GM19025 (cell line): ENCODE measurements around the gene RHBDL2.
"Not testable (repeated sequence)": the region's sequence is repeated elsewhere in the genome, so short reads cannot be mapped to it uniquely, and the experiment has no call there.

Experiments used
- ATAC-seq: cut with Tn5 transposase; IDR thresholded peaks from one replicate; pipeline ENCODE4 v1.9.1; 2021; ENCODE audit warnings: mild to moderate bottlenecking, low read depth, moderate library complexity; ENCODE audit not compliant: unreplicated experiment

Gene RHBDL2

GRCh38 chr1:38941527-38942019, at the start of gene RHBDL2:
TSS of gene RHBDL2 (minus strand) at chr1:38941830. CDS start at chr1:38919212, 22,618 bp downstream.
- no peak for ATAC-seq

GRCh38 chr1:38990738-38991637, 49.4 kb upstream of the RHBDL2 start, which contains the start of gene AKIRIN1:
TSS of gene AKIRIN1 (plus strand) at chr1:38991276. CDS start at chr1:38991381, 105 bp downstream.
- ATAC-seq, result peak; percentile 96

- ATAC-seq, result no peak
These were observed 48.7 kb upstream of the RHBDL2 start for GRCh38 chr1:38990386-38990737.

DNA sequence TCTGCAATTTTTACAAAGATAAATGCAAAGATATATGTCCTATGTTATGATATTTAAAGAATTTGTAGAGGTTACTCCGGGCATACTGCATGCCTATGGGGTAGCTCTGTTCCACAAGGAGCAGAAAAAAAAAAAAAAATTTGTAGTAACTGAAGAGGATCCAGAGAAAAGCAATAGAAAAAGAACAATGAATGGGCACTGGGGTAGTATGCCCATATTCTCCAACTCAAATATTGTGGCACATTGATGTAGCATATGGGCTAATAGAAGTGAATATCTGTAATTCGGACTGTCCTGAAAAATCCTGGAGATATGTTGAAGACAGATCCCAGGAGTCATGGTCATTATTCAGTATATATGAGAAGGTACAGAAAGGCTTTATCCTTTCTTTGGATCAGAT, 48.3 kb upstream of the RHBDL2 start:
- no peak for ATAC-seq

GRCh38 chr1:38979380-38979779, 37.8 kb upstream of the RHBDL2 start:
- not testable (repeated sequence) for ATAC-seq

GRCh38 chr1:38978245-38978542, 36.6 kb upstream of the RHBDL2 start:
- not testable (repeated sequence) for ATAC-seq

DNA sequence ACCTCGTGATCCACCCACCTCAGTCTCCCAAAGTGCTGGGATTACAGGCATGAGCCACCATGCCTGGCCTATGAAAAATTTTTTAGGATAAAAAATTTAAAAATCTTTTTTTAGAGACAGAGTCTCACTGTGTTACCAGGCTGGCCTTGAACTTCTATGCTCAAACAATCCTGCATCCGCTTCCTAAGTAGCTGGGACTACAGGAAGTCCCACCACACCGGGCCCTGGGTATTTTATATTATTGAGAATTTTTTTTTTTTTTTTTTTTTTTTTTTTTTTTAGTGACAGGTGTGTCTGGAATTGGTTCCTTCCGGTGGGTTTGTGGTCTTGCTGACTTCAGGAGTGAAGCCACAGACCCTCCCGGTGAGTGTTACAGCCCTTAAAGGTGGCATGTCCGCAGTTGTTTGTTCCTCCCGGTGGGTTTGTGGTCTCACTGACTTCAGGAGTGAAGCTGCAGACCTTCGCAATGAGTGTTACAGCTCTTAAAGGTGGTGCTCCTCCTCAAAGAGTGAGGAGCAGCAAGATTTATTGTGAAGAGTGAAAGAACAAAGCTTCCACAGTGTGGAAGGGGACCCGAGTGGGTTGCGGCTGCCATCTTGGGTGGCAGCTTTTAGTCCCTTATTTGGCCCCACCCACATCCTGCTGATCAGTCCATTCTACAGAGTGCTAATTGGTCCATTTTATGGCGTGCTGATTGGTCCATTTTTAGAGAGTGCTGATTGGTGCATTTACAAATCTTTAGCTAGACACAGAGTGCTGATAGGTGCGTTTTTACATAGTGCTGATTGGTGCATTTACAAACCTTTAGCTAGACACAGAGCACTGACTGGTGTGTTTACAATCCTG, 36.0 kb upstream of the RHBDL2 start:
- ATAC-seq, result not testable (repeated sequence)

GRCh38 chr1:38973659-38974437, 32.2 kb upstream of the RHBDL2 start:
- ATAC-seq, result no peak

GRCh38 chr1:38973145-38973544, 31.5 kb upstream of the RHBDL2 start:
- not testable (repeated sequence) for ATAC-seq

GRCh38 chr1:38964140-38964548, 22.5 kb upstream of the RHBDL2 start:
- no peak for ATAC-seq

- ATAC-seq, result no peak
These were observed 20.9 kb upstream of the RHBDL2 start for GRCh38 chr1:38962560-38962959.

DNA sequence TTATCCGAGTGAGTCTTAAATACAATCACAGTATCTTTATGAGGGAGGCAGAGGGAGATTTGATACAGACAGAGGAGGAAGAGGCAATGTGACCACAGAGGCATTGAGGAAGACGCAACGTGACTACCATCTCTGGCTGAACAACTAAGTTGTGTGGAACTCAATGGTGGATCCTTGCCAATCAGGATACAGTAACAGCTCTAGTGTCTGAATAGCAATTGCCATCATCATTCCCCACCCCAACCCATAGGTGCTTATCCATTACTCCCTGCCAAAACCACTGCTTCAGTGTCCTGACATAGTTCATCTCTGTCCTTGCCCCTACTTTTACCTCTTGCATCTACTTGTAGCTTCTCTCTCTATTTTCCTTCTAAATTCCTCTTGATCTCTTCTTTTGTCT, 20.5 kb upstream of the RHBDL2 start:
- ATAC-seq, result no peak

GRCh38 chr1:38958967-38959366, 17.3 kb upstream of the RHBDL2 start:
- no peak for ATAC-seq

DNA sequence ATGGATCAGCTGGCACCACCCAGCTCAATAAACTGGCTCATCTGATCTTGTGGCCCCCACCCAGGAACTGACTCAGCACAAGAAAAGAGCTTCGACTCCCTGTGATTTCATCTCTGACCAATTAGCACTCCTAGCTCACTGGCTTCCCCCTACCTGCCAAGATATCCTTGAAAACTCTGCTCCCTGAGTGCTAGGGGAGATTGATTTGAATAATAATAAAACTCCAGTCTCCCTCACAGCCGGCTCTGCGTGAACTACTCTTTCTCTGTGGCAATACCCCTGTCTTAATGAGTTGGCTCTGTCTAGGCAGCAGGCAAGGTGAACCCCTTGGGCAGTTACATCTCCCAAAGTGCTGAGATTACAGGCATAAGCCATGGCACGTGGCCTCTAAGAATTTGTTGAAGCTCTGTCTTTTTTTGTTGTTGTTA, 11.8 kb upstream of the RHBDL2 start:
- ATAC-seq, result no peak

GRCh38 chr1:38950553-38950952, 8.9 kb upstream of the RHBDL2 start:
- no peak for ATAC-seq

DNA sequence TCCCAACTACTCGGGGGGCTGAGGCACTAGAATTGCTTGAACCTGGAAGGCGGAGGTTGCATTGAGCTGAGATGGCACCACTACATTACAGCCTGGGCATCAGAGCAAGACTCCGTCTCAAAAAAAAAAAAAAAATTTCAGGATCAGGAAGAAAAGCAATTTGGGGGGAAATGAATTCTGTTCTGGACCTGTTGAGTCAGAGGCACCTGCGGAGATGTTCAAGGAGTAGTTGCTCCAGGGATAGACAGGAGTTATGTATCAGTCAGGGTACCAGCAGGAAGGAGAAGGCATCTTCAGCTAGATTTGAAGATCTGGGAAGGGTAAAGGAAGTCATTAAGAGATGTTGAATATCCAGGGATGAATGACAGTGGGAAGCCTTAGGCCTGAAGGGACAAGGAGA, 2.9 kb upstream of the RHBDL2 start:
- no peak for ATAC-seq

DNA sequence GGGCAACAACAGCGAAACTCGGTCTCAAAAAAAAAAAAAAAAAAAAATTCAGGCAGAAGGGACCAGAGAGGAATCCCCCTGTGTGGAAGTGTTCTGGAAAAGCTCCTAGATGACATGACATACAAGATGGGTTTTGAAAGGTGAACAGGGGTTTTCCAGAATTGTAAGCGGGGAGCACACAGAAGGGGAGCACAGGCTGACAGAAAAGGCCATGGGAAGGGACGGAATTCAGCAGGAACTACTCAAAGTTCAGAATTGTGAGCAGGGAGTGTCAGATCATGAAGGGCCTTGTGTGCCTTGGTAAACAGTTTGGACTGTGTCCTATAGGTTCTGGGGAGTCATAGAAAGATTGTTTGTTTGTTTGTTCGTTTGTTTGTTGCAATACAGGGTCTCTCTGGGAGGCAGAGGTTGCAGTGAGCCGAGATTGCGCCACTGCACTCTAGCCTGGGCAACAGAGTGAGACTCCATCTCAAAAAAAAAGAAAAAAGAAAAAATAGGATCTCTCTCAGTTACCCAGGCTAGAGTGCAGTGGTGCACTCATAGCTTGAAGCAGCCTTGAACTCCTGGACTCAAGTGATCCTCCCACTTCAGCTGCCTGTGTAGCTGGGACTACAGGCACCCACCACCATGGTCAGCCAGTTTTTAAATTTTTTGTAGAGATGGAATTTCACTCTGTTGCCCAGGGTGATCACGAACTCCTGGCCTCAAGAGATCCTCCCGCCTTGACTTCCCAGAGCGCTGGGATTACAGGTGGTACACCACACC, 1.2 kb upstream of the RHBDL2 start:
- no peak for ATAC-seq

DNA sequence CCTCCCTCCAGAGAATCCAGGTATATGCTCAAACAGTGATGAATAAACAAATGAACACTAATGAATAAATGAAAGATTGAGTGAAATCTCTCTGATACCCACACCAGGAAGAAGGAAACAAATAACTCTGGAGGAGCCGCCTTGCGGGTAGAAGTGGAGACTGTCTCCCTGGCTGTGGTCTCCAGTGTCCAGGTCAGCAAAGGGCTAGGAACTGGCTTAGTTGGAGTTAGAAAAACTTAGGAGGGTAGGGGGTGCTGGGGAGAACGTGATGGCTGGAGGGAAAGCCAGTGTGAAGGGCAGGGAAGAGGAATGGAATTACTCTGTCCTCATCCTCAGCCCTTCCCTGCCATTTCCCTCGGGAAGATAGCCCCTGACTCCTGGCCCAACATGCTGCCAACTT, 537 bp downstream of the RHBDL2 start:
- ATAC-seq, result no peak

GRCh38 chr1:38940339-38941047, 1.1 kb downstream of the RHBDL2 start:
- ATAC-seq, result no peak
